ENCODE data around the gene GBGT1.

Gene GBGT1

DNA sequence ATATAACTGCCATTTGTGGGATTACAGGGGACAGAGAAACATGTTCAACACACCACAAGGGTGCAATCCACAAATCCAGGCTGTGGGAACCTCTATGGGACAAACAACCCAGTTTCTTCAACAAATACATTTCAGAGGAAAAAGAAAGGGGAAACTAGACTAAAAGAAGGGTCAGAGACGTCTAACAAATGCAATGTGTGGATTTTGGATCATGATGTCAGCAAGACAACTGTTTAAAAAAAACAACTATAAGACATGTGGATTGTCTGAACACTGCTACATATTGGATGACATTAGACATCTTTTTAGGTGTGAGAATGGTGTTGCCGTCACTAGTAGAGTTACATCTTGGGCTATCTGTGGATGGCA, 38.8 kb downstream of the GBGT1 start:
- no peak for DNase-seq

GRCh38 chr9:133124123-133124906, 39.4 kb downstream of the GBGT1 start:
- DNase-seq: no peak

DNA sequence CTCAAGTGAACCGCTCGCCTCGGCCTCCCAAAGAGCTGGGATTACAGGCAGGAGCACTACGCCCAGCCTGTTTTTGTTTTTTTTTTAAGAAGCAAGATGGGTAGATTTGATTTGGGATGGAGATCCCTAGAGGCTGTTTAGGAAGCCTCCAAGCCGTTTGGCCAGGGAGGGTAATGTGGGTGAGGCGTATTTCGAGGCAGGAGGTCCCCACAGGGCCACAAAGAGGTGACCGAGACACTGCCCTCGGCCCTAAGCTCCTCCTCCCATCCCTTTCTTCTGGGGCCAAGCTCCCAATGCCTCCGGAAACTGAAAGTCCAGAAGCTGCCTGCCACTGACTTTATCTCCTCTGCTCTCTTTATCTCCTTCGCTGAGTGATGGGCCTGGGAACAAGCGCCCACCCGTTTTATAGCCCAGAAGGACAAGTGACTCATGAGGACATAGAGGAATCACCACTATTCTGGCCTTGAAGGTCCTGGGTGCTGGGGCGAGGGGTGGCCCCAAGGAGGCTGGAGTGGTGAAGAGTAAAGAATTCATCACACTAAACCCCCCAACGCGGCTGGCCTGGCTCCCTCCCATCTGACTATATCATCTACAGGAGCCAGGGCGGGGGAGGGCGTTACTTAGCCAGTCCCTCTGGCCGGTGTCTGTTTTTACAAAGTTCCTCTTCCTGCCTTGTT, 40.6 kb downstream of the GBGT1 start:
- DNase-seq: no peak

GRCh38 chr9:133122605-133122934, 41.1 kb downstream of the GBGT1 start:
- DNase-seq: no peak

GRCh38 chr9:133121915-133122550, 41.7 kb downstream of the GBGT1 start:
- peak in 1 of 2 donors; percentile 56 for DNase-seq

GRCh38 chr9:133121198-133121914, 42.4 kb downstream of the GBGT1 start, which contains the start of gene RALGDS:
Gene RALGDS, minus strand, starts transcription at chr9:133121240. Its CDS starts 86 bp downstream, at chr9:133121154.
- peak; percentile 91 to 95 for DNase-seq

DNA sequence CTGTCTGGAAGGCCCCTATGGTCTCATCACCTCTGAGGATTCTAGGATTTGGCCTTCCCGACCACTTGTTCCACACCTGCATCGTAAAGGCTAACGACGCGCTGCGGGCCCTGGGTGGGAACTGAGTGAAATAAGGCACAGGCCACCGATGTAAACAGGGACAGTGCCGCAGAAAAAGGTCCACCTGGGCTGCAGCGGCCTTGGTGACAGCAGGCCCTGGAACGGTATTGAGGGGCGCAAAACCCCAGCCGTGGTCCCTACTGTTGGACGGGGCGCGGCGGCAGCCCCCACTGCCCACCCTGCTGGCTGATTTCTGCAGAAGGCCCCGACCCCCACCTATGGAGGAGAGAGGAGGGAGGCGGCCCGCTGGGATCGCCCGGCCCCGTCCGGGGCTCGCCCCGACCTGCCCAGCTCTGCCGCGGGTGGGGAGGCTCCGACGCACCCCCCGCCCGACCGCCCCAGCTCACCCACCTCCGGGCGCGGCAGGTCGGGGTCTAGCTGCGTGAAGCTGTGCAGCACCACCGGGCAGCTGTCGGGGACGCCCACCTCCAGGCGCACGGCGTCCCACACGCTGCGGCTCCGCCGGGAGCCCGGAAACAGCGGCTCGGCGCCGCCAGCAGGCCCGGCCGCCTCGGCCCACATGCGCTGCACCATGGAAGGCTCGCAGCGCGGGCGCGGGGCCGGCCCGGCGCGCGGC, 43.1 kb downstream of the GBGT1 start:
- no peak for DNase-seq

DNA sequence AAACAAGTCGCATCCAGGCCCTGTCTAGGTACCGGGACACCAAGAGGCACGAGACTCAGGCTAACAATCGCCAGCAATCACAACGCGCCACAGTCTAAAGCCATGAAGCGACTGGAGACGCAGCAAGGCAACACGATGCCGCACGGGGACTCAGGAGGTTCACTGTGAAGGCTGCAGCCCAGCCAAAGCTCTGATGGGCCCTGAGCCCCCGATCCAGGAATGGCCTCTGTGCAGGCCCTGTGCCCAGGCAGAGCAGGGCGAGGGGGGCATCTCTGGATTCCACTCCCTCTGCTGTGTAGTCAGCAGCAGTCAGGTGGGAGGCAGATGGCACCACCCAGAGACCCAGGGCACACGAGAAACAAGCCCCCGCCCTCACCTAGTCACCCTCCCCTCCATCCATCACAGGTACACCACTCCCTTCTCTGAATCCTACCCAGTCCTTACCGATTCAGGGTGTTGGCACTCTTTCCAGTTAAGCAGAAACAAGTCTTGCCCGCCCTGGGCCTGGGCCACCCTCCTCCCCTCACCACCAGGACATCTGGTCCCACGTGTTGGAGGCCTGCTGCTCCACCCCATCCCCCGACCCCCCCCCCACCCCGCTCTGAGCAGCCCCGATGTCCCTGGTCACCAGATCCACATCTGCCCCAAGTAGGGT, 43.7 kb downstream of the GBGT1 start:
- no peak for DNase-seq

DNA sequence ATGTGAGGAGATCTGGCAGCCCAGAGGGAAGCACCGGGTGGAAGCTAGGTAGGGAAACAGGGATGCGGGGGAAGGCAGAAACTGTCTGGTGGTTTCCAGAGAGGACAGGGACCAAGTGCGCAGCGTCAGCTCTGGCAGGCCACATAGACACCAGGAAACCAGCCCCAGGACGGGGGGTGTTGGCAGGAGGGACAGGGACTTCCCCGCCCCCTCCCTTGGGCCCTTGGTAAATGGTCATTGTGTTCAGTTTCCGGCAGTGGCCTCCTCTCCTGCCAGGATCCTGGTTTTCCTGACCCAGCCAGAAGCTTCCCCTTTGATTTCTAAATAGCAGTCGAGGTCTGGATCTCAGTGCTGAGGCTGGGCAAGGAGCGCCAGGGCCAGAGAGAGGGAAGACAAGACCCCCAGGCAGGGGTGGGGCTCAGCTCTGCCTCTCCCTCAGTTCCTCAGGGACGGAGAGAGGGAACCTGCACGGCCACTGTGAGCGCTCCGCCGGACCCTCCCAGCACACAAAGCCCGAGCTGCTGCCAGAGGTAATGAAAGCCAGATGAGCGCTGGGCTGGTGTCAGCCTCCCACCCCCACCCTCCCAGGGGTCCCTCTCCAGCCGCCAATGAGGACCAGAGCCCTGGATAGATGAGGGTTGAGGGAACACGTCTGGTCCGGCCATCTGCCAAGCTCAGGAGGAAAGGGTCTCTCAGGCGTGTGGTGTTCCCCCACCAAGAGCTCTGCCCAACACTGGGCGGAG, 44.4 kb downstream of the GBGT1 start:
- DNase-seq: no peak

GRCh38 chr9:133118568-133118967, 45.1 kb downstream of the GBGT1 start:
- DNase-seq: no peak

DNA sequence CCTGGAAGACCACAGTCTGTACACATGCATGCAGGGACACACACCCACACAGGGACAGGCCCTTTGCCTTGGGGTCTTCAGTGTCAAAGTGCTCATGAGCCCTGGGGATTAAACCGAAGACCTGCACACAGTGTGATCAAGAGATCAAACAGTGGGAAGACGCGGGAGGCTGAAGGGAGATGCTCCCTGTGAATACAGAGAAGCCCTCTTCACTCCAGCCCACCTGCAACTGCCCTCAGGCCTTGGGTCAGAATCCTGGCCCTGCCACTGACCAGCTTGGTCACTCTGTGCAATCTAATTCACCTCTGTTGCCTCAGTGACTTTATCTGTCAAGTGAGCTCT, 45.6 kb downstream of the GBGT1 start:
- DNase-seq: no peak

DNA sequence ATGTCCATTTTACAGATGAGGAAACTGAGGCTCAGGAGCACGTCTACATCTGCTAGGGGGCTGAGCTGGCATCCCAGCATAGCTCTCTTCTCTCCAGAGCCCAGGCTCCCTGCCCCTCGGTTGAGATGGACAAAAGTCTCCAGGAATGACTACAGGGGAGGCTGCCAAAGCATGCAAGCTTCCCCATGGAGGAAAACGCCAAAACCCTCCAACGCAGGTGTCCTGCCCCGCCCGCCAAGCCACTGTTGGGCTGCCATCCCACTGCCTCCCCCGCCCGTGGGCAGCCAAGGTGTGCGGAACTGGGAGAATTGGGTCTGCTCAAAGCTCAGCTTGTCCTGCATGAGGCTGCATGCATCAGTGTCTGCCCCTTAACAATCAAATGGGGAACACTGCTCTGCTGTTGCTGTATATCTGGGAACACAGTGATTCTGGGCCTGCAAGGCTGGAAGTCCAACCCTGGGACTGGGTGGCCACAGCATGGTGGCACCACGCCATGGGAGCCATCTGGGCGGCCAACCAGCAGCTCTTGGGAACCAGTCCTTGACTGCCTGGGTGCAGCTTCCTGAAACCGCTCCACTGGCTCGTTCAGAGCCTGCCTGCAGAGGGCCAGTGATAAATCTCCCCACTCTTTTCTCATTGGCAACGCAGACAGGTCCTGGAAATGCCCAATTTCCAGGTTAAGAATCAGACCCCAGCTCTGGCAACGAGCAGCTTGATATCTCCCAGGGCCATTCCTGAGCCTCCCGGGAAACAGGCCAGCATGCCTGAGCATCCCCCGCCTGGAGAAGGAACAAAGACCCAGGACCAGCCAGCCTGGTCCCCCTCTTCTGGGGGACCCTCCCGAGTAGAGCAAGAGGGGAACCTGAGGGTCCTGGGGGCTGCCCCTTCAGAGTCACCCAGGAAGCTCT, 46.2 kb downstream of the GBGT1 start:
- no peak for DNase-seq

- no peak for DNase-seq
These were observed 47.1 kb downstream of the GBGT1 start for GRCh38 chr9:133116346-133117231.

- DNase-seq: peak; percentile 34 to 58
These were observed 47.9 kb downstream of the GBGT1 start for GRCh38 chr9:133115604-133116345.

GRCh38 chr9:133114886-133115603, 48.7 kb downstream of the GBGT1 start:
- DNase-seq: peak in 1 of 2 donors; percentile 21

DNA sequence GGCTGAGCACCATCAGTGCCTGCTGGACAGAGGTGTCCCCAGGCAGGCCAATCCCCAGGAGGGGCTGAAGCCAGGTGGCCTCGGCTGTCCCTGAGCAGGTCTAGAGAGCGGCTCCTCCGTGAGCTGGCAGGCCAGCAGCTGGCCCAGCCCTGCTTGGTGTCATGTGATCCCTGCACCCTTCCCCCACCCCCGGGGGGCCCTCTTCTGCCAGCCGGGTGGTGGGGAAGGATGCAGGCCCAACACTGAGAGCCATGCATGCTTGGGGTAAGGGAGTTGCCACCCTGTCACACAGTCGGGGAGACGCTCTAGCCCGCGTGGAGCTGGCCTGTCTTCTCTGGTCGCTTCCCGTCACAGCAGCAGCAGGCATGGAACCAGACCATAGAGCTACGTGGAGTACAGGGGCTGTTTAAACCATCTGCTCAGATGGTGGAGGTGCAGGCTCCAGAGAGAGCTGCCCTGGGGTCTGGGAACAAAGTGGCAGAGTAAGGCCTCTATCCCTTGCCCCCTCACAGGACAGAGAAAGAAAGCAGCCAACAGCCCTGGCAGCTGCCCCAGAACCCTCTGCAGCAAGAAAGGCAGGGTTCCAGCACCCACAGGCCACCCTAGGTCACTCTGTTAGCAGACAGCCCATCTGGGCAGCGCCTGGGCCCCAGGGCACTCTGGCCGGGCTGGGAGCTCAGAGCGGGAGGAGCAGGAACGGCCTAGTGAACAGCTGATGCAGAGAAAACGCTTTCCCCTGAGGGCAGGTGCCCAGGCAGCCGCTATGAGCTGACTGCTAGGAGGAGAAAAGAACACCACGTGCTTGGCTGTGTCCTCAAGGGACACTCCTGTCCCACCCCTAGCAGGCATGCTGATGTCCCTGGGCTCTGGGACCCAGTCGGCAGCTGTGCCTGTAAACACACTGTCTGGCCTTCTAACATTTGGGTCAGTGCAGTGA, 49.5 kb downstream of the GBGT1 start:
- DNase-seq: no peak
